Measurements from ENCODE around the gene LGALS12. TPM values are rescaled to one million over a fixed set of nuclear protein-coding genes. Genes with fewer than 3 reads are reported as not detected.
"Not testable (repeated sequence)": the region's sequence is repeated elsewhere in the genome, so short reads cannot be mapped to it uniquely, and the experiment has no call there.

The LGALS12 gene
- total RNA-seq, 1 experiment from 2014 or later = not detected

DNA sequence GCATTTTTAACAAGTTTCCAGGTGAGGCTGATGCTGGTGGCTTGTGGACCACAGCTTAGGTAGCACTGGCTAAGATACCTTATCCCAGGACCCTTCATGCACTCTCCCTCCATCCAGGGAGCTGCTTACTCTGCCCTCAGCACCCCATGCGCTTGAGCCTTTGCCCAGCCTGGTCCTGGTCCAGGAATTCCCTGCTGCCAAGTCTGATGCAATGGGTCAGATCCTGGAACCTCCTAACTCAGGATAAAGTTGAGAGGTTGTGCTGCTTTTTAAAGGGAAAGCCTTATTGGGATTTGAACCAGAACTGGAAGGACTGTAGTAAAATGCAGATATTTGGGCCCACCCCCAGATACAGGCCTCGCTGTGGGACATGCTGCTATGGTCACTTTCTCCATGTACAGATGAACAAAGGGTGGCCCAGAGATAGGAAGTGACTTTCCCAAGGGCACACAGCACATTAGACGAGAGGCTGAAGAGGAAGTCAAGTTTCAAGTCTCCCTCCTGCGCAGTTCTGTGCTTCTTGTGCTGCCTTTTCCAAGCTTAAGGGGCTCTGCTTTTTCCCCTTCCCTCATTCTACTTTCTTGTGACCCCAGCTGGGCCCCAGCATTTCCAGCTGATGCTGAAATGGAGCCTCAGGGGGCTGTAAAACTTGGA is 824 bp upstream of the LGALS12 start:
- no peak for DNase-seq (ENCODE audit: low read depth)

DNA sequence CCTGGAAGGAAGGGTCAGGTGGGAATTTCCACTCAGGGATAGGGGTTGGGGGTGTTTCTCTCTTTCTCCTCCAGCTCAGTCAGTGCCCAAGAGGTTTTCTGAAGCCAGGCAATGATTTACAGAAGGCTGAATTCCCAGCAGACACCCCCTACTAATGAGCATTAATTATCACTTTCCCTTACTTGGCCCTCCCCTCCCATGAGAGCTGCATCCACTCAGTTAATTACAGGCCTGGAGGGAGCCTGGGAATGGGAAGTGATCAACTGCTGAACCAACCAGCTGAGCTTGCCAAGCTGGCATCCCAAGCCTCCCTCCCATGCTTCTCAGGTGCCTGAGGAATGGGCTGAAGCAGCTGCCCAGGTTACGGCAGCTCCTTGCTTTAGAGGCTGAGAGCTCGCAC is 992 bp downstream of the LGALS12 start:
- no peak for DNase-seq (ENCODE audit: low read depth)

DNA sequence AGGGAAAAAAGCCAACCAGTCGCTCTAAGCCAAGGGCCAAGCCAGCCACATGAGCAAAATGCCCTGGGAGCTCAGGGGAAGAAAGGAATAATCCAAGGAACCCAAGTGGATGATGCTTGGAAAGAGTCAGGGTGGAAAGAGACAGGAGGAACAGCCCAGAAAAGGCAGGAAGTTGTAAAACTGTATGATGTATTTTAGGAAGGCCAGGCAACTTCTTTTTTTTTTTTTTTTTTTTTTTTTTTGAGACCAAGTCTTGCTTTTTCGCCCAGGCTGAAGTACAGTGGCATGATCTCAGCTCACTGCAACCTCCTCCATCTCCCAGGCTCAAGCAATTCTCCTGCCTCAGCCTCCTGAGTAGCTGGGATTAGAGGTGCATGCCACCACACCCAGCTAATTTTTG is 1.6 kb downstream of the LGALS12 start:
- DNase-seq (ENCODE audit: low read depth) = no peak

DNA sequence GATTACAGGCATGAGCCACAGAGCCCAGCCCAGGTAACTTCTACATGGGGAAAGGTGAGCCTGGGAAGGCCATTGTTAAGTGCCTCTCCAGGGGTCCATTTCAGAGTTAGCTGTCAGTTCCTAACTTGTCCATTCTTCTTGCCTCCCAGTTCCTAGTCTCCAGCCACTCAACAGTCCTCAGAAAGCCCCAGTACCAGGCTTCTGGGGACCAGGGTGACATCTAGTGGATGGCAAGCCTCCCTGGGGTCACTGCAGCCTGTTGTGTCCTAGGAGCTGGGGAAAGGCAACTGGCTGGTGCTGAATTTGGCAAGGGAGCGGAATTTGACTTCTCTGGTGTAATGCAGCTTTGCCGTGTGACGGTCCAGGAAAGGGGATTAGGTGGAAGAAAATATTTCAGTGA is 2.1 kb downstream of the LGALS12 start:
- peak; percentile 68 for DNase-seq (ENCODE audit: low read depth)

DNA sequence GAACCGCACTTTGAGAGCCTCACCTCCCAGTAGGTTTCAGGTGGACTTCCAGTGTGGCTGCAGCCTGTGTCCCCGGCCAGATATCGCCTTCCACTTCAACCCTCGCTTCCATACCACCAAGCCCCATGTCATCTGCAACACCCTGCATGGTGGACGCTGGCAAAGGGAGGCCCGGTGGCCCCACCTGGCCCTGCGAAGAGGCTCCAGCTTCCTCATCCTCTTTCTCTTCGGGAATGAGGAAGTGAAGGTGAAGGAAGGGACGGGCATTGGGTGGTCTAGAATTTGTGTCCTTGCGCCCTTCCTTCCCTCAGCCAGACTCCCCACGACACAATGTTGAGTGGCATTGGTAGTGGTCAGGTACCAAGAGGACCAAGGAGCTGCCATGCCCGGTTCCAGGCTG is 2.9 kb downstream of the LGALS12 start:
- no peak for DNase-seq (ENCODE audit: low read depth)

DNA sequence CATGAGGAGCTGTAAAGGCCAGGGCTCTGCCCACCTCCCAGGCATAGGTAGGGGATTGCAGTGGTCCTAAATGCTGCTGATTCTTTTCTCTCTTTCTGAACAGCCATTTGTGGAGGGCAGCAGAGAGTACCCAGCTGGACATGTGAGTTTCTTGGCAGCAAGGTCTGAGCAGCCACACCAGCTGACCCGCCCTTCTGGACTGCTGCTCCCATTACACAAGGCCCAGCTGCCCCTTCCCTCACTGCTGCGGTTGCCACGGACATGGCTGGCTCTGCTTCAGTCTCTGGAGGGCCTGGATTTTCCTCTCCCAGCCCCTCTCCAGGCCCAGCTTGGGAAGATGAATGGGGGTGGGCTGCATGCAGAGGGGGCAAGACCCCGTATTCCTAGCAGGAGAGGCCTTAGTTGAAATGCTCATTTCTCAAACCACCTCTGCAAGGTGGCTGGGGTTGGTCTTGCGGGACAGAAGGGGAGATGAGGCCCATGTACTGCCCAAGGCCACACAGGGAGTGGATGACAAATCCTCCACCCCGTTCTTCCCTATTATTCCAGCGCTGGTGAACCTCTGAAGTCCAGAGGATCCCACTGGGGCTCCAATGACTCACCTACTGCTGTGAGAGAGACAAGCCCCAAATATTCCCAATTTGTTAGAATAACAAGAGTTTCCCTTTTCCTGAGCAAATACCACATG is 4.6 kb downstream of the LGALS12 start:
- DNase-seq (ENCODE audit: low read depth) = peak; percentile 93

DNA sequence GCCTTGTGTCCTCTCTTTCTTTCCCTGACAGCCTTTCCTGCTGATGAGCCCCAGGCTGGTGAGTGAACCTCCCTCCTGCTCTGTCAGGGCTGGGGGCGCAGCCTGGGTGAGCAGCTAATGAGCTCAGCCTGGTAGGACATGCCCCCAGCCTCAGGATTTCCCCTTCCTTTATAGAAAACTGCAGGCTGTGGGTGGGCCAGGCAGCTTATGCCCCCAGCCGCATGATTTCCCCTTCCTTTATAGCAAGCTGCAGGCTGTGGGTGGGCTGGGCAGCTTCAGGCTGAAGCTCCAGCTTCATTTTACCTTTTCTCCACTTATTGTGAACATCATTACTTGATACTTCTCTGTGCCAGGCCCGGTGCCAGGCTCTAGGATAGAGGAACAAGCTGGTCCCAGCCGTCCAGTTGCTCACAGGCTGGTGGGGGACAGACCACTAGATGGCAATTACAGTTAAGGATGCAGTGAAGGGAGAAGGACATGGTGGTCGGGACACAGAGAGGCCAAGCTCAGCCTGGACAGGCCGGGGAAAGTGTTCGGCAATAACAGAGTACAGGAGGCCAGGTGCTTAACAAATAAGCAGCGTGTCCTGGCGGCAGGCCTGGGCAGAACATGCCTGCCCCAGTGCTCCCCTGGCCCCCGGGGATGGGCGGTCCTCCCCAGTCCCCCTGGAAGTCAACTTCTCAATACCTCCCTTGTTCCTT is 5.3 kb downstream of the LGALS12 start:
- no peak for DNase-seq (ENCODE audit: low read depth)

DNA sequence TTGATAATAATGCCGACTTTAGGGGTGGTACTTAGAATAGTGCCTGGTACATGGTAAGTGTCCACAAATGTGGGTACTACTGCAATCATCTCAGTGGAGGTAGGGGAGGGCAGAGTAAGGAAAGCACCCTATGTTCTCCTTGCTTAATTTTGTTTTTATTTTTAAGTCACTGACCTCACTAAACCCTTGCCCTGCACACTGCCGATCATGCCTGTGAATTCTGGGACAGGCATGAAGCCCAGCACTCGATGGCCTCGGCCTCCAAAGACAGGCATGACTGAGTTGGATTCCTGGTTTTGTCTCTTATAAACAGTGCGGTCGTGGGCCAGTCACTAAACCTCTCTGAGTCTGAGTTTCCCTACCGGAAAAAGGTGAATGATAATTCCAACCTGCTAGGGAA is 6.9 kb downstream of the LGALS12 start:
- no peak for DNase-seq (ENCODE audit: low read depth)

DNA sequence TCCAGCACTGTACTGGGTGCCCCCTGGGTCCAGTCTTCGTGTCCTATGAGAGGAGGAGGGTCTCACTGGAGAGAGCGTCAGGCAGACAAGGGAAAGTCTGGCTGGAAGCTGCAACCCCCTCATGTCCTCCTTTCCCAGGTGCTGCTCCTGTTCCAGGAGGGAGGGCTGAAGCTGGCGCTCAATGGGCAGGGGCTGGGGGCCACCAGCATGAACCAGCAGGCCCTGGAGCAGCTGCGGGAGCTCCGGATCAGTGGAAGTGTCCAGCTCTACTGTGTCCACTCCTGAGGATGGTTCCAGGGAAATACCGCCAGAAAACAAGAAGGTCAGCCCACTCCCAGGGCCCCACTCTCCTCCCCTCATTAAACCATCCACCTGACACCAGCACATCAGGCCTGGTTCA is 10.2 kb downstream of the LGALS12 start:
- DNase-seq (ENCODE audit: low read depth) = no peak

DNA sequence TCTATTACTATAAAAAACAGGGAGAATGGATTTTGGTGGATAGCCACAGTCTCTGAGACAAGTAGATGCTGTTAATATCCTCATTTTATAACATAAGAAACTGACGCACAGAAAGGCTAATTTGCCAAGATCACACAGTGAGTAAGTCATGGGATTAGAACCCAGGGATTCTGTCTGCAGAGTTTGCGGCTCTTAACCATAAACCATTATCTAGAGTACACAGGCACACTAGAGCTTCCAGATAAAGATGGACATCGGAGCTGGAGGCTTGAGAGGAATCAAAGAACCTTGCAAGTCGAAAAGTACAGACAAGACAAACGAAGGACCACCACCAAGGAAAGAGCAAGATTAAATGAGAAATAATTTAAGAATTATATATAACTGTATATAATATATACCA is 11.3 kb downstream of the LGALS12 start:
- no peak for DNase-seq (ENCODE audit: low read depth)

DNA sequence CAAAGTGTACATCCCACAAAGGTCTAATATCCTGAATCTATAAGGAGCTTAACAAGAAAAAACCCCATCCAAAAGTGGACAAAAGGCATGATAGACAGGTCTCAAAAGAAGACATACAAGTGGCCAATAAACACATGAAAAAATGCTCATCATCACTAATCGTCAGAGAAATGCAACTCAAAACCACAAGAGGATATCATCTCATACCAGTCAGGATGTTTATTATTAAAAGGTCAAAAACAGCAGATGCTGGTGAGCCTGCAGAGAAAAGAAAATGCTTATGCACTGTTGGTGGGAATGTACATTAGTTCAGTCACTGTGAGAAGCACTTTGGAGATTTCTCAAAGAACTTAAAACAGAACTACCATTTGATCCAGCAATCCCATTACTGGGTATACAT is 12.7 kb downstream of the LGALS12 start:
- DNase-seq (ENCODE audit: low read depth) = peak; percentile 90

DNA sequence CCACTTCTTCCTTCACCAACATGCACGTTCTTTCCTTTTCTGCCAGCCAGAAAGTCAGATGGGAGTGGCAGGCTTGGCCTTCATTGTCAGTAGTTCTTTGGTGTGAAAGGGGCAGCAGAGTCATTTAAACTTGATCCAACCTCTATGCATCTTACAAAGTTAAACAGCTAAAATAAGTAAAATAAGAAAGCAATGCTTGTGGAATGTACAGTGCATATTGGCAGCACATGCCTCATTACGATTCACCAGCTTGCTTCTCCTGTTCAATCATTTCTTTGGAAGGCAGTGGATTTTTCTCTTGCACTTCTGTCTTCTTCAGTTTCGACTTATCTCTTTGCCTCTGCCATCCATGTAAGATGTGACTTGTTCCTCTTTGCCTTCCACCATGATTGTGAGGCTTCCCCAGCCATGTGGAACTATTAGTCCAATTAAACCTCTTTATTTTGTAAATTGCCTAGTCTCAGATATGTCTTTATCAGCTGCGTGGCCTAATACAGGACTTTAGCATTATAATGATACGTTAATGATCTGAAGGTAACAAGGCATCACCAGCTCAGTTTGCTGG is 14.8 kb downstream of the LGALS12 start:
- peak; percentile 20 for DNase-seq (ENCODE audit: low read depth)

DNA sequence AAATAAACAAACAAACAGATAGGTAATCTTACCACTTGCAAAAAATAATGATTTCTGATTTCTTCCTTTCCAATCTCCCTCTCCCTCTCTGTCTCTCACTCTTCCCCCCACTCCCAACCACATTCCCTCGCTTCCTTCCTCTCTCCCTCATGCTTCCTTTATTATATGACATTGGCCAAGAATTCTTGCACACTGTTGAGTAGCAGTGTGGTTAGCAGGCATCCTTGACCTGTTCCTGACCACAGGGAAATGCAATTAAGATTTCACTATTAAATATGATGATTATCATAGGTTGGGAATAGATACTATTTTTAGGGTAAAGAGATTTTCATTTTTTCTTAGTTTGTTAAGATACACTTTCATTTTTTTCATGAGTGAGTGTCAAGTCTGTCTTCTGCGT is 16.0 kb downstream of the LGALS12 start:
- DNase-seq (ENCODE audit: low read depth) = peak; percentile 18

DNA sequence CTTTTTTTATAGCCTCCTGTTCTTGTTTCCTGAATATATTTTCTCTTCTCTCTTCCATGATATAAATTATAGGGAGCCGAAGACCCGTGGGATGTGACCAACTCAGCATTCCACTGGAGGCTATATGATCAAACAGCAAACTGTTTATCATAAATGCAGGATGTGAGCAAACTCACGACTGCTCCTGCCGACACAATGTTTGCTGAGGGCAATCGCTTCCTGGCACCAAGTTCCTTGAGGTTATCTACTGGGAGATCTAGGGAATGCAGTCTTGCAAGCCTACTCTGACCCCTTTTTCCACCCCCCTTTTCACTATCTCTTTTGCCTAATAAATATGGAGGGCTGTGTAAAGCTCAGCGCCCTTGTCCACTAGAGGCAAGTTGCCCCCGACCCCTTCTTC is 17.3 kb downstream of the LGALS12 start:
- DNase-seq (ENCODE audit: low read depth) = no peak

DNA sequence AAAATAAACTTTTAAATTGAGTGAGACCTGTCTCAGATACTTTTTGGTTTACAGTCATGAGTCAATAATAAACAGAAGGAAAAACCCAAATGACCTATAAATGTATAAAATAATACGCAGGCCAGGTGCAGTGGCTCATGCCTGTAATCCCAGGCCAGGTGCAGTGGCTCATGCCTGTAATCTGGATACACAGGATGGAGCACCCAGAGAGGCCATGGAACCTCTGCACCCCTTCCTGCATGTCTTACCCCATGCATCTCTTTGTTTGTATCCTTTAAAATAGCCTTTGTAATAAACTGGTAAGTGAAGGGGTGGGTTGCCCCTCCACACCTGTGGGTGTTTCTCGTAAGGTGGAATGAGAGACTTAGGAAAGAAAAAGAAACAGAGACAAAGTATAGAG is 21.8 kb downstream of the LGALS12 start:
- no peak for DNase-seq (ENCODE audit: low read depth)

DNA sequence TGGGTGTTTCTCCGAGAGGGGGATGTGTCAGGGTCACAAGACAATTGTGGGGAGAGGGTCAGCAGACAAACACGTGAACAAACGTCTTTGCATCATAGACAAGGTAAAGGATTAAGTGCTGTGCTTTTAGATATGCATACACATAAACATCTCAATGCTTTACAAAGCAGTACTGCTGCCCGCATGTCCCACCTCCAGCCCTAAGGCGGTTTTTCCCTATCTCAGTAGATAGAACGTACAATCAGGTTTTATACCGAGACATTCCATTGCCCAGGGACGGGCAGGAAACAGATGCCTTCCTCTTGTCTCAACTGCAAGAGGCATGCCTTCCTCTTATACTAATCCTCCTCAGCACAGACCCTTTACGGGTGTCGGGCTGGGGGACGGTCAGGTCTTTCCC is 22.3 kb downstream of the LGALS12 start:
- not testable (repeated sequence) for DNase-seq (ENCODE audit: low read depth)

DNA sequence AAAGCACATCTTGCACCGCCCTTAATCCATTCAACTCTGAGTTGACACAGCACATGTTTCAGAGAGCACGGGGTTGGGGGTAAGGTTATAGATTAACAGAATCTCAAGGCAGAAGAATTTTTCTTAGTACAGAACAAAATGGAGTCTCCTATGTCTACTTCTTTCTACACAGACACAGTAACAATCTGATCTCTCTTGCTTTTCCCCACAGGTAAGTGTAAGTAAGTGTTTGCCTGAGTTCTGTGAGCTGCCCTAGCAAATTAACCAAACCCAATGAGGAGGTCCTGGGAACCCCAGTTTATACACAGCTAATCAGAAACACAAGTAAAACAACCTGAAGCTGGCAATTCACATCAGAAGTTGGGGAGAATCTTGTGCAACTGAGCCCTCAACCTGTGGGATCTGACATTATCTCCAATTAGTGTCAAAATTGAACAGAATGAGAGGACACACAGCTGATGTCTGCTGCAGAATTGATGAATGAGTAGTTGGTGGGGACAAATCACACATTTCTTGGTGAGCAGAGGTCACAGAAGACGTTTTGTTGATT is 22.9 kb downstream of the LGALS12 start:
- not testable (repeated sequence) for DNase-seq (ENCODE audit: low read depth)

DNA sequence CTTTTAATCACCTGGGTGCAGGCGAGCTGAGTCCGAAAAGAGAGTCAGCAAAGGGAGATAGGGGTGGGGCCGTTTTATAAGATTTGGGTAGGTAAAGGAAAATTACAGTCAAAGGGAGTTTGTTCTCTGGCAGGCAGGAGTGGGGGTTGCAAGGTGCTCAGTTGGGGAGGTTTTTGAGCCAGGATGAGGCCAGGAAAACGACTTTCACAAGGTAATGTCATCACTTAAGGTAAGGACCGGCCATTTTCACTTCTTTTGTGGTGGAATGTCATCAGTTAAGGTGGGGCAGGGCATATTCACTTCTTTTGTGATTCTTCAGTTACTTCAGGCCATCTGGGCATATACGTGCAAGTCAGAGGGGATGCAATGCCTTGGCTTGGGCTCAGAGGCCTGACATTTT is 23.5 kb downstream of the LGALS12 start:
- not testable (repeated sequence) for DNase-seq (ENCODE audit: low read depth)

DNA sequence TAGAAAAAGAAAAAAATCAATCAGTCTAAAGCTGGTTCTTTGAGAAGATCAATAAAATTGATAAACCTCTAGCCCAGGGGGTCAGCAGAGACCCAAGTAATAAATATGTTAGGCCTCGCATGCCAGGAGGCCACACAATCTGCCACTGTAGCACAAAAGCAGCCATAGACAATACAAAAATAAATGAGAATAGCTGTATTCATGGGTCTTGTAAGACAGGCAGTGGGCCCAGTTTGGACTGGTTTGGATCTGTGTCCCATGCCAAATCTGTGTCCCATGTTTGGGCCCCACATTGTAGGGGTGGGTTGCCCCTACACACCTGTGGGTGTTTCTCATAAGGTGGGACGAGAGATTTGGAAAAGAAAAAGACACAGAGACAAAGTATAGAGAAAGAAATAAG is 24.1 kb downstream of the LGALS12 start:
- DNase-seq (ENCODE audit: low read depth) = no peak

DNA sequence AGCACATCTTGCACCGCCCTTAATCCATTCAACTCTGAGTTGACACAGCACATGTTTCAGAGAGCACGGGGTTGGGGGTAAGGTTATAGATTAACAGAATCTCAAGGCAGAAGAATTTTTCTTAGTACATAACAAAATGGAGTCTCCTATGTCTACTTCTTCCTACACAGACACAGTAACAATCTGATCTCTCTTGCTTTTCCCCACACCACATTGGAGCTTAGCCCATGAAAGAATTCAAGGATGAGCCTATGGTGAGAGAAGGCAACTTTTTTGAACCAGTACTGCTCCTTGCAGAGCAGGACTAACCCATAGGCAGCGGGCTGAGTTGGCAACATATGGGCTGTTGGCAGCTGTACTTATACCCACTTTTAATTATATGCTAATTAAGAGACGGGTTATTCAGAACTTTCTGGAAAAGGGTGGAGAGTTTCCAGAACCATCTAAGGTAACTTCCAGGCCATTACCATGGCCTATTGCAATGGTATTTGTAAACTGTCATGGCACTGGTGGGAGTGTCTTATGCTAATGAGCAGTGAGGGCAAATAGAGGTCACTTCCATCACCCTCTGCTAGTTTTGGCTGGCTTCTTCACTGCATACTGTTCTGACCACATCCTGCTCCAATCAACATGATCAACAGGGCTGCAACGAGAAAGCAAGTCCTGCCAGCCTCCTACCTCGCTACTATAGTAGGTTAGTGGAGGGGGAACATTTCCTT is 25.3 kb downstream of the LGALS12 start:
- DNase-seq (ENCODE audit: low read depth) = peak; percentile 88

DNA sequence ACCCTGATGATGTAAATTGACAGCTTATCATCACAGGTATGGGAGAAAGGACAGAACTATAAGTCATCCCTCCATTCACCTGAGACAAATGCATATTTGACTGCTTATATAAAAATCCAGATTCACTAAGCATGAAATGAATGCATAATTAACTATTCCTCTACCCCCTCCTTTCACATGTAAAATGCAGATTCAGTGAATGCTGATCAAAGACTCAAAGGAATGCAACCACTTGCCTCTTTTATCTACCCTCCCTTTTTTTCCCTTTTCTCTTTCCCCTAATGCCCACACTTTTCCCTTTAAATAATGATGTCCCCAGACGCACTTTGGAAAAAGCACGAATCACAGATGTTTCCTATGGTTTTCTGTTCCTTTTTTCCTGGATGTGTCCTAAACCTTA is 26.2 kb downstream of the LGALS12 start:
- DNase-seq (ENCODE audit: low read depth) = no peak
